Testis (tissue), 3 donors: ENCODE measurements around the gene CHRNA5. TPM values are rescaled to one million over a fixed set of nuclear protein-coding genes. Genes with fewer than 3 reads are reported as not detected.
"Not testable (repeated sequence)": the region's sequence is repeated elsewhere in the genome, so short reads cannot be mapped to it uniquely, and the experiment has no call there.

Experiments used
- DNase-seq: peaks from one replicate; pipeline ENCODE4 v3.0.0-alpha.2; 2019
- H3K27ac ChIP-seq, 2 donors: fragments of 200-600 bp; sonication (generic); one replicate each; pipeline ENCODE4 v1.5.1; 2019
- H3K27me3 ChIP-seq: fragments of 200-600 bp; sonication (generic); one replicate; pipeline ENCODE4 v1.5.1; 2019
- H3K36me3 ChIP-seq: fragments of 200-600 bp; sonication (generic); one replicate; pipeline ENCODE4 v1.5.1; 2017; ENCODE audit warnings: low read depth; ENCODE audit errors: missing control alignments
- H3K4me1 ChIP-seq: fragments of 200-600 bp; sonication (generic); one replicate; pipeline ENCODE4 v1.5.1; 2019
- H3K4me3 ChIP-seq, 2 donors: fragments of 200-600 bp; sonication (generic); one replicate each; pipeline ENCODE4 v1.5.1; 2017 to 2019
- H3K9me3 ChIP-seq: fragments of 200-600 bp; sonication (generic); one replicate; pipeline ENCODE4 v1.5.1; 2017
- CTCF ChIP-seq, 3 experiments: fragments of 450-650 bp in 2 of 3; fragments of 200-600 bp in 1 of 3; sonication (generic) in 1 of 3; IDR thresholded peaks; one replicate each; pipeline ENCODE4 v1.5.1; 2016 to 2019; ENCODE audit warnings: antibody characterized with exemption in 3 of 3, mild to moderate bottlenecking in 2 of 3, moderate library complexity in 1 of 3
- POLR2A ChIP-seq: fragments of 450-650 bp; IDR thresholded peaks from one replicate; pipeline ENCODE4 v1.6.1; 2017; ENCODE audit warnings: antibody characterized with exemption, mild to moderate bottlenecking, moderate library complexity
- WGBS, 2 donors: methylation state at CpG; one replicate each; pipeline ENCODE4 v1.1.5; 2018; 5-methylcytosine and 5-hydroxymethylcytosine counted together
- intact Hi-C: fragments of 100-400 bp; cut with DNase I; formaldehyde crosslinking; loops from one replicate; pipeline ENCODE4 v1.15.1; 2023; ENCODE audit warnings: low total_unique reads
- polyA plus RNA-seq: library from polyadenylated mRNA; stranded (reverse); fragments of 350-450 nt; fragmentation: Illumina TruSeq; extraction: RNeasy Lipid Tissue Mini Kit (QIAGEN cat#74804); gene quantifications from one replicate; pipeline ENCODE4 v1.2.3, GENCODE V29; 2014; ENCODE audit warnings: low read depth, low replicate concordance; ENCODE audit not compliant: insufficient read depth
- total RNA-seq, 2 donors: library from RNA; depleted of rRNA; stranded (reverse); fragments of >200 nt; gene quantifications; one replicate each; pipeline ENCODE4 v1.2.3, GENCODE V29; 2016

Gene CHRNA5
- total and polyA plus RNA-seq, 3 donors from 2014 or later: 3.5 to 4.4 (median 3.7) TPM

- intact Hi-C loops: no loop called here
- H3K27ac ChIP-seq: no peak overlapping the region
- H3K4me1 ChIP-seq: no peaks in the 10 kb centered on the region
- no peaks in the 10 kb centered on the region for H3K27me3 ChIP-seq
- no peaks in the 10 kb centered on the region for H3K9me3 ChIP-seq
- H3K36me3 ChIP-seq: no peaks in the 10 kb centered on the region
- 78 to 95% methylated on average over 4 of the region's 4 CpGs for WGBS, 2 donors
- no peak for DNase-seq
- no peak overlapping the region for H3K4me3 ChIP-seq
- TF ChIP-seq POLR2A (no peak), CTCF (IDR thresholded peaks at IDR 0.05) (no peak)
Observed at GRCh38 chr15:78605680-78606079, 40.4 kb downstream of the CHRNA5 start.

GRCh38 chr15:78609551-78609950 lies 44.2 kb downstream of the CHRNA5 start:
- WGBS, 2 donors: 91 to 92% methylated on average over 3 of the region's 3 CpGs
- intact Hi-C loops, H3K4me3 ChIP-seq: not testable (repeated sequence)

GRCh38 chr15:78614021-78614420 lies 48.7 kb downstream of the CHRNA5 start:
- DNase-seq: no peak
- intact Hi-C loops: no loop called here
- Histone ChIP-seq H3K4me3 (no peak overlapping the region), H3K36me3 (no peaks in the 10 kb centered on the region), H3K27ac (no peak overlapping the region), H3K9me3 (no peaks in the 10 kb centered on the region), H3K27me3 (no peaks in the 10 kb centered on the region), H3K4me1 (no peaks in the 10 kb centered on the region)
- TF ChIP-seq CTCF (IDR thresholded peaks at IDR 0.05) (no peak), POLR2A (no peak)
- WGBS, 2 donors: 40 to 49% methylated on average over 3 of the region's 3 CpGs

More at GRCh38 chr15:78609551-78609950, 44.2 kb downstream of the CHRNA5 start:
- DNase-seq, H3K27ac ChIP-seq, H3K27me3 ChIP-seq, H3K36me3 ChIP-seq, H3K9me3 ChIP-seq, H3K4me1 ChIP-seq: not testable (repeated sequence)

GRCh38 chr15:78615151-78615589 lies 49.9 kb downstream of the CHRNA5 start:
- H3K27me3 ChIP-seq: no peaks in the 10 kb centered on the region
- WGBS, 2 donors: 47 to 94% methylated on average over 3 of the region's 3 CpGs

GRCh38 chr15:78616506-78616905 lies 51.2 kb downstream of the CHRNA5 start:
- H3K9me3 ChIP-seq: no peaks in the 10 kb centered on the region
- H3K4me3 ChIP-seq: no peak overlapping the region
- TF ChIP-seq POLR2A (no peak), CTCF (IDR thresholded peaks at IDR 0.05) (no peak)
- no peak for DNase-seq
- H3K27me3 ChIP-seq: no peaks in the 10 kb centered on the region
- H3K36me3 ChIP-seq: no peaks in the 10 kb centered on the region
- WGBS, 2 donors: 88 to 89% methylated on average over 2 of the region's 2 CpGs
- no peak overlapping the region for H3K27ac ChIP-seq
- intact Hi-C loops: no loop called here
- H3K4me1 ChIP-seq: peaks cover 4% of the 10 kb centered on the region

More at GRCh38 chr15:78615151-78615589, 49.9 kb downstream of the CHRNA5 start:
- peaks cover 4% of the 10 kb centered on the region for H3K4me1 ChIP-seq
- H3K36me3 ChIP-seq: no peaks in the 10 kb centered on the region
- H3K9me3 ChIP-seq: no peaks in the 10 kb centered on the region
- intact Hi-C loops: no loop called here
- no peak overlapping the region for H3K4me3 ChIP-seq
- TF ChIP-seq CTCF (IDR thresholded peaks at IDR 0.05): no peak
- no peak for TF ChIP-seq POLR2A
- DNase-seq: no peak
- H3K27ac ChIP-seq: no peak overlapping the region
